ENCODE measurements around the gene OSBPL3.
A peak's percentile ranks its signal among the peaks of the same experiment; 100 is the strongest.

OSBPL3 gene

DNA sequence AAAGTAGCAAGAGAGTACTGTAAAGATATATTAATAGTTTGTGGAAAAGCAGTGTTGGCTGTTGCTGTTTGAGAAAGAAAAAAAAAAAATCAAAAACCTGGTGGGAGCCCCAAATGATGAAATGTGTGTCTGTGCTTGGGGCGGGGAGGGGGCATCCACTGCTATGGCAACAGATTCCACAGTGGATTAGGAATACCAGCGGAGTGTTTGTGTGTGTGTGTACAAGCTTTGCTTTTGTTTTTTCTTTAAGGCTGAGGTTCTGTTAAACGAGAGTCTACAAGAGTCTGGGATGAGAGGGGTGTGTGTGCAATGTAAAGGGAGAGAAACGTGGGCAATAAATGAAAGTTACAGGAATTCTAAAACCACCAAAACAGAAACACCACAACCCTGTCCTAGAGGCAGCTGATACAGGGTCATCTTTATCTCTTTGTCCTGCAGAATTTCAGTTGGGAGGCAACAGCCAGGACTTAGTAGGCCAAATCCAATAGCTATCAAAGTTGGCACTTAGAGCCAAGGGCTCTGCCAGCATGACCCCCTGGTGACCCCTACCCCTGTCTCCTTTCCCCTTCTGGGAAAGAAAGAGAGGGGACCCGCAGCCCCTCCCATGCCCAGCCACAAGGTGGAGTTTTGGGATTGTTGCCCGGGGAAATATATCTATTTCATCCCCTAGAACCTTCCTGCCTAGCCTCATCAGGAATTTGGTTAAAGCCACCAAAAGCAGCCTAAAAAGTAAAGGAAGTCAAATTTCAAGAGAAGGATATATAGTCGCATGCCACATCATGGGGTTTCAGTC is 85.4 kb downstream of the OSBPL3 start:
- no peak for DNase-seq (ENCODE audit: low read depth in 2 of 2)

DNA sequence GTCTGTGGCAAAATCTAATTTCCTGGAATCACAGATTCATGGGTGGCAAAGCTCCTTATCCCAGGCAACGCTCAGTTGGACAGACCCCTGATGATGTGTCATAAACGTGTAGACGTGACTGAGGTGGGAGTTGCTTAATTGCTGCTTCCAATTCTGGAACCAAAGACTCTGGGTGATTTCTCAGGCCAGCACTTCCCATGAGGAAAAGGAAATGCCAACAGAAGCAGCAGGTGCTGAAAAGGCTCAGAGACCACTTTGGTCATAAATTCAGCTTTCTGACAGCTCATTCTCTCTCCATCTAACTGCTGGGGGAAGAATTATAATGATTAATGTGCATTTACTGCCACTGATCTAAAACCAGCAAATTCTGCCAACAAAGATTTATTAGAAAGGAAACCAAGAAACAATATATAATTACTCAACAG is 88.7 kb downstream of the OSBPL3 start:
- no peak for DNase-seq (ENCODE audit: low read depth in 2 of 2)

DNA sequence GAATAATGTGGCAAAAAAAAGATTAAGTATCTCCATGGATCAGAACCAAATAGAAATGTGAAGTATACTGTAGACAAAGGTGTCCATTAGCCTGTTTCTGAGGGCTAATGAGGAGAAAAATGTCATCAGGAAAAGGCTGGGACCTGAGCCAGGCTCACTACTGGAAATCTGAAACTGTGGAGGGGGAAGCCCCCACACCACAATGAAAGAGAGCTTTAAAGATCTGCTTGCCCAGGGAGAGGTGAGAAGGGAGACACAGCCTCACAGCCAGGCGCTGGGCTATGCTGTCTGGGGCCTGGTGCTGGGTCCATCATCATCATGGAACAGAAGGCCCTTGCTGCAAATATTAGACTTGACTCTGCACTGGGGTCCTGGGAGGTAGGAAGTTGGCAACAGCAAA is 90.4 kb downstream of the OSBPL3 start:
- no peak for DNase-seq (ENCODE audit: low read depth in 2 of 2)

DNA sequence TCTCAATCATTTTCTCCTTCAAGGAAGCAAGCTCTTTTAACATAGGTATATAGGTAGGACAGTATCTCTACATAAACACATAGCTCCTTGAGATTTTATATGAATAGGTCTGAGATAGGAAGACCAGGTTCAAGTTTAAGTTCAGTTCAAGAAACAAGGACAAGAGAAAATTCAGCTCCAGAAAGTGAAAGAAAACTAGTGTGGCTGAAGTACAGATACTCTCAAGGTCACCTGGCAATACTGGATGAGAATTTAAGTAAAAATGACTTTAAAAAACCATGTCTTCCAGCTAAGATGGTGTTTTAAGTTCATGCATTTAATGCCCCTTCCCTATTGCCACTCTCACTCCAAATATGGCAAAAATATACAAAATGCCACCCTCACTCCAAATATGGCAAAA is 91.3 kb downstream of the OSBPL3 start:
- DNase-seq (ENCODE audit: low read depth in 2 of 2) = no peak

DNA sequence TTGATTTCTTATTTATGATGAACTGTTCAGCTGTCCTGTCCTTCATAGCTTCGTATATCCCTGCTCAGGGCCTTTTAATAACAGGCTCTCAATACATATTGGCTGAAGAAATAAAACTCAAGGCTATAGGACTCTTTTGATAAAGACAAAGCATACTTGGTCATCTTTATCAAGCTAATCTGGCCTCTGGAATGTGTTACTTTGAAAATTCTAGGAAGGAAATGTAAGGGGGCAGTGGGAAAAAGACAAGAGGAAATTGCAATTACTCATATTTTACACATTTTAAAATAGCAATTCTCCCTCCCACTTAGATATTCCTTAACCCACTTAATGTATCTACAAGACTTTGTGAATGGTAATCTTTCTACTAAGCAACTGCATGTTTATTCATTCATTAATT is 94.3 kb downstream of the OSBPL3 start:
- no peak for DNase-seq (ENCODE audit: low read depth in 2 of 2)

DNA sequence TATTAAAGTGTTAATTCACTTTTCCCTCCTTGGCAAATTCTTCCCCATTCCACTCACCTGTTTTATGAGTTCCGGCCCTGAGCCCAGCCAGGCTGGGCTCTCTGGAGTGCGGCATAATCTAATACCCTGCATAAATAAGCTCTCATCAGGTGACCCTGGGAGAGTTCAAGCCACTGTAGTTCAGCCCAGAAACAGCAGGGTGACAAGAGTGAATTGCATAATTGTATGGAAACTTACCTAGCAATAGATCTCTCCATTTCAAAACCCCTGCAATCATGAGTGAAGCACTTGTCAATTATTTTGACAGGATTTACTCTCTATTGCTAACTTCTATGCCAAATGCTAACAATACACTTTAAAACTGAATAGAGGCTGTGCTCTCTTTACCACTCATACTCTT is 94.7 kb downstream of the OSBPL3 start:
- DNase-seq (ENCODE audit: low read depth in 2 of 2) = no peak

DNA sequence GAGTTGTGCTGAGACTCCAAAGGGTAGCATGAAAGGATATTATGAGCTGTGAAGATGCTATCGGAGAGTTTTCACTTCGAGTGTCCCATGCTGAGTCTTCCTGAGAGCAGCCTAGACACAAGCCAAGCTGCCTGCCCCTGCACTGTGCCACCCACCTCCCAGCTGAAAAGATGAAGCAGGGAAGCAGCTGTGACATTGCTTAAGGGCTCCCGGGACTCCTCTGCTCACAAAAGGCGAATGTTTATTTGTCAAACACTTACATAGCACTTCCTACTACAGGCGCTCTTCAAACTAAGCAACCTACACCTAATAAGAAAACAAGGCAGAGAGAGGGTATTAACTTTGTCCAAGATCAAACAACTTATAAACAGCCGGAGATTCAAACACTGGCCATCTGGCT is 95.6 kb downstream of the OSBPL3 start:
- no peak for DNase-seq (ENCODE audit: low read depth in 2 of 2)

DNA sequence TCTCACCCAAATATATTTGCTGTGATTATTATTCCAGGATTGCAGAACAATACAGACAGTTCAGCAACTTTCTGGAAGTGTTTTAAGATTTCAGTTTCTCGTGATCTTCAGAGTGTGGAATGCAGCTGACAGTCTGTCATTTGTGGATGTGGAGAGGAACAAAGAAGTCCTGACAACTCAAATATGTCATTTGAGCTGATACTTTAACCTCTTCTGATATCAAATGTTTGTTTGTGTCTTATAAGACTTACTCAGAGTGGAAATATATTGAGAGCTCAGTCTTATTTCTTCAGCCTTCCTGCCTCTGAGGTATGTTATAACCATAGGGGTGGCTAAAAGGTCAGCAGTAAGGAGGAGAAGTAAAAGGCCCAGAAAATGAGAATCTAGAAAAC is 96.4 kb downstream of the OSBPL3 start:
- DNase-seq (ENCODE audit: low read depth in 2 of 2) = no peak

DNA sequence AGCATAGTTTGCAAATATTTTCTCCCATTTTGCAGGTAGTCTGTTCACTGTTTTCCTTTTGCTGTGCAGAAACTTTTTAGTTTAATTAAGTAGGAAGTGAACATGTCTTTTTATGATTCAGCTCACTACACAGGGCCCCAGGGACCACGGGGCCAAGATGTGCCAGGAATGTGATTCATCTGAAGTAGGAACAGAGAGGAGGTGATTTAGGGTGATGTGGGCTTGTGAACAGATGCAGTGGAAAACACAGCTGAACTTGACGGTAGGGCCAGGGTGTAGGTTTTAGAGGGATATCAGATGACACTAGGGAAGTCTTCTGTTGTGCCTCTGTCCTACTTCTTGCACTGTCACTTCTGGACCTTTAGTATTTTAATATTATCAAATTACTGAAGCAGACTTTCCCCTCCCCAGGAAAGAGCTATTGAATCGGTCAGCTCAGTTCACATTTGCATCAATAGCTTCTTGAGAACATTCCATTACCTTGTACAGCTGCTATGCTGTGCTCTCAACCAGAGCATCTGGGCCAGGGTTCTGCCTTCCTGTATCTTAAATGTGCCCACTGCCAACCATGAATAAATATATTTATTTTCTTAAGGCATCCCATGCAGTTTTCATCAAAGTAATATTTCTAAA is 96.9 kb downstream of the OSBPL3 start:
- DNase-seq (ENCODE audit: low read depth in 2 of 2) = peak; percentile 78 to 79

DNA sequence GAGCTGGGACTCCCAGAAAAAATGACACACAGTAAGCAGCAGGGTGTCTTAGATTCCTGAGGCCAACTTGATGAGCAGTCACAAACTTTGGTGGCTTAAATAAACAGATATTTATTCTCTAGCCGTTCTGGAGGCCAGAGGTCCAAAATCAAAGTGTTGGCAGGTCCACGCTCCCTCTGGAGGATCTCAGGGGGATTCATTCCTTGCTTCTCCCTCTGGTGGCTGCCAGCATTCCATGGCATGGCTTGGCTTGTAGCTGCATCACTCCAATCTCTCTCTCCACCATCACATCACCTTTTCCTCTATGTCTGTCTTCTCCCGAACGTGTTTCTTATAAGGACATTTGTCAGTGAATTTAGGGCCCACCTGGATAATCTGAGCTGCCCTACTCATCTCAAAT is 98.4 kb downstream of the OSBPL3 start:
- no peak for DNase-seq (ENCODE audit: low read depth in 2 of 2)

DNA sequence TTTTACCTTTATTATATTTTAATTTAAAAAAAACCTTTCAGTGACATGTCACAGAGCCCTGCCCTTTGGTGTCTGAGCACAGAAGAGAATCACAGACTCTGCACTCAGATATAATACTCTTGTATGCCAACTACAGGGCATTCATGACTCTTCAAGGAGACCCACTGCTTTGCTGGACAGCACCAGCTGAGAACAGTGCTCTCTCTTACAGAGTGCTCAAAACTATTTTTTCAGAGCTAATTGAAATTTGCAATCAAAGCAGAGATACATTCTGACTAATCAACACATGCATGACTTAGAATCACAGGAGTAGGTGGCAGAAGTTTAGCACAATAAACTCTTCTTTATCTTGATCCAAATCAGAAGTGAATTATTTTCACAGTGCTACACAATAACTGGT is 99.1 kb downstream of the OSBPL3 start:
- DNase-seq (ENCODE audit: low read depth in 2 of 2) = no peak

DNA sequence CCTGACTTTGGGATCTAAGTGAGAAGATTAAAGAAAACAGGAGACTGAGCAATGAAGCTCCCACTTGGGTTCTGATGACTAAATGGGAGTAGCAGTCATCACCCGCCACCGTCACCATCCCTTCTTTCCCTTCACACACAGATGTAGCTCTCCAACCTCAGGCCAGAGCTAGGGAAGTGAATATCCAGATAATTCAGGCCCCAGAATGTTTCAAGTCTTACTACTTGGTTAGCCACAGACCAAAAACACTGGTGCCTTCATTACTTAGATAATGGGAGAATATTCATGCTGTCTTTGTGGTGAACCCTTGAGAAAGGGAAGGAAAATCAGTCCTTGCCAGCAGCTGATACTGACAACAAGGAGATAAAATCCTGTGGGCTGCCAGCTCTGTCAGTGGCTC is 100.7 kb downstream of the OSBPL3 start:
- DNase-seq (ENCODE audit: low read depth in 2 of 2) = no peak

DNA sequence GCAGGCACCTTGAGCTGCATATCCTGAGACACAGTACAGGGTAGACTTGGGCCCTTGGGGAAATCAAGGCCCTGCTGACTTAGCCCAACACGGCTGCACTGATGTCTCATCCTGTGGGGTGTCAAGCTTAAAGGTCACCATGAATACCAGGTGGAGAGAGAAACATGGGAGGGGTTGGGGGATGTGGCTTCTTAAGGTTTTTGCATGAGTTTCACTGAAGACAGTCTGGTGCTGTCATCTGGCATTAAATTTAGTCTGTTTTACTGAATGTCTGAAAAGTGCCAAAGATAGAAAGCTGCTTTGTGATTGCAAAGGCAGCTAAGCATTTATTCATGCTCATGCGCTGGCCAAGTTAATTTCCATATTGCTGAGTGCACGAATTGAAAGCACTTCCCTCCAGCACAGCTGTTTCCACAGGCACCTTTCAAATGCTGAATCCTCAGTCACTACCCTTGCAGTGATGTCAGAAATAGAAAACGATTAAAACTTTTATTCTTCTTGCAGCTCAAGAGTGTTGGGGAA is 102.1 kb downstream of the OSBPL3 start:
- no peak for DNase-seq (ENCODE audit: low read depth in 2 of 2)

DNA sequence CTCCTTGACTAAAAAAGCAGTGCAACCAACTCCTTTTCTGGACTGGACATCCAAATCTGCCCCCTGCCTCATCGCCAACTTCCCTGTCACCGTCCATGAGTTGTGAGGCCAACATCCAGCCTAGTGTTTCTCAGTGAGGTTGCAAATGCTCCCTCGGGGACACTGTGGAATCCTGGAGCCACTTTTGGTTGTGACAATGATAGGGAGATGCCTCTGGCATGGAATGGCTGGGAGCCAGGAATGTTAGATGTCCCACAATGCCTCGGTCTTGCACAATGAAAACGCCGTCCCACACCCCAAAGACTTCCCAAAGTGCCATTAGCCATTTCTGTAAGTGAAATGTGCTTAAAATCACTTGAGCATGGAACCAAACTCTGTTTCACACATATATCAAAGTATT is 105.2 kb downstream of the OSBPL3 start:
- no peak for DNase-seq (ENCODE audit: low read depth in 2 of 2)

DNA sequence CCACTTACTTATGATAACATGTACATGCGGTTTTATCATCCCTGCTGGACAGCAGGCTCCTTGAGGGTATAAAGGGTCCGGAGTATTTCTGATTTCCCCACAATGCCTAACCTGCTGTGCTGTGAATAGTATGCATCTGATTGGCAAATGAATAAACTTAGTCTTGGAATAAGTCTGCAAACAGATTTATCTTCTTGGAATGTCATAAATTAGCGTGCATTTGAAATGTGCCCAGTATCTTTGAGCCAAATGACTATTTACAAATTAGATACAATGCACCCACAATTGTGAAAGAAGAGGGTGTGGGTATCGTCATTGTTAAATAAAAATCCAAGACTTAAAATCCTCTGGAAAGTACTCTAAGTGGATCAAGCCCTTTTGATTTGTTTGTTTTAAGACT is 106.0 kb downstream of the OSBPL3 start:
- no peak for DNase-seq (ENCODE audit: low read depth in 2 of 2)

DNA sequence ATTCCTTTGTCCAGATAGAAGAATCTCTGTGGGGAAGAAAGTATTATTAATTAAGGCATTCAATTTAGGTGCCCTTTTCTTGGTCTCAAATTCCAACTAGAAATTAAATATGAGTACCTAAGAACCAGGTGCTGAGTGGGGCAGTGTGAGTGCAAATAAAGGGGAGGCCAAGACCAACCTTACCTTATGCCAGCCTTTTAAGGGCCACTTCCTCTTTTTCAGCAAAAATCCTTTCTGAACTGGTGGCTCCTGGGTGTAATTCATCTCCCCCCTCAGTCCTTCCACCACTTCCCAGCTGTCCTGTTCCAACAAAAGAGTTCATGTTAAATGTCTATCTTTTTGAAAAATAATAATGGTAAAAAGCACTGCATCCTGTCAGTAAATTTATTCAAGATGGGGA is 108.2 kb downstream of the OSBPL3 start:
- no peak for DNase-seq (ENCODE audit: low read depth in 2 of 2)

DNA sequence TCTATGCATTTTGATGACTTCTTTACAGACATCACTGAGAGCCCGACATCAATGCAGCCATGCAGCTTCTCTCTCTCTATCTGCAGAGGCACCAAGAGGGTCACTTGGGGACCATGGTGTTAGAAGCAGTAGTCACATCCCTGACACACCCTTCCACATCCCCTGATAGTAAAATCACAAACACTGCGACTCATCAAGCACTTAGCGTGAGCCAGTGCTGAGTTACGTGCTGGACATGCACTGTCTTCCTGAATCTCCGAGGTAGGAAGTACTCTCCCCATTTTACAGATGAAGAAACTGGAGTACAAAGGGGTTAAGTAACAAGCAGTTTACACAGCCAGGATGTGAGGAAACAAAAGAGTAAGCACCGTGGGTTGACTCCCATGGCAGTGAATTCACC is 109.2 kb downstream of the OSBPL3 start:
- no peak for DNase-seq (ENCODE audit: low read depth in 2 of 2)

DNA sequence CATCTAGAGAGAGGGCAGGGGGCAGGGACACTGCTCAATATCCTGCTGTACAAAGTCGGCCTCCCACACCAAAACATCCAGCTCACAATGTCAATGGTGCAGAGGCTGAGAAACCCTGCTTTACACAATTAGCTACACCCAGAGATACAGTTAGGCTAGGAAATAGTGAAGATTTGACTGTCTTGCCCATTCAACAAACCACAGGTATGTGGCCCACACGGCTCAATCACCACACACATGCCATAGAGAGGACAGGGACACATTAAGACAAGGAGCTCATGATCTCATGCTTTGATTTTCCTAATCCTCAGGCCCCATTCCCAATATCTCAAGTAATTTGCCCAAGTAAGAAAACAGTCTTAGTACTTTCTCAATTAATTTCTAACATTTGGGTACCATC is 110.4 kb downstream of the OSBPL3 start:
- DNase-seq (ENCODE audit: low read depth in 2 of 2) = no peak

DNA sequence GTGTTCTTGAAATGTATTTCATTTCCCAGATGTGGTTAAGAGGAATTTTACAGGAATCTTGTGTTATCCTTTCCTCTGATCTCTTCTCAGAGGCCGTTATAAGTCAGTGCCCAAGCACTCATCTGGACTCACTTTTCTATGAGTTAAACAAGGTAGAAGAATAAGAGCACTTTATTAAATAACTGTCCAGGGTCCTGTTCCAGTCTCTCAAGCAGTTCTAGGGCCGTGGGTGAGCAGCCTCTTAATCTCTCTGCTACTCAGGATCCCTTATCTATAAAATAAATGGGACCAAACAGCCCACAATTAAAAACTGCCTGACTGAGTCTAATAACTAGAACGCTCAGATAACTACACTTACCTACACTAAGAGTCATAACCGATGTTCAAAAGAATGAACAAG is 111.2 kb downstream of the OSBPL3 start:
- DNase-seq (ENCODE audit: low read depth in 2 of 2) = no peak

DNA sequence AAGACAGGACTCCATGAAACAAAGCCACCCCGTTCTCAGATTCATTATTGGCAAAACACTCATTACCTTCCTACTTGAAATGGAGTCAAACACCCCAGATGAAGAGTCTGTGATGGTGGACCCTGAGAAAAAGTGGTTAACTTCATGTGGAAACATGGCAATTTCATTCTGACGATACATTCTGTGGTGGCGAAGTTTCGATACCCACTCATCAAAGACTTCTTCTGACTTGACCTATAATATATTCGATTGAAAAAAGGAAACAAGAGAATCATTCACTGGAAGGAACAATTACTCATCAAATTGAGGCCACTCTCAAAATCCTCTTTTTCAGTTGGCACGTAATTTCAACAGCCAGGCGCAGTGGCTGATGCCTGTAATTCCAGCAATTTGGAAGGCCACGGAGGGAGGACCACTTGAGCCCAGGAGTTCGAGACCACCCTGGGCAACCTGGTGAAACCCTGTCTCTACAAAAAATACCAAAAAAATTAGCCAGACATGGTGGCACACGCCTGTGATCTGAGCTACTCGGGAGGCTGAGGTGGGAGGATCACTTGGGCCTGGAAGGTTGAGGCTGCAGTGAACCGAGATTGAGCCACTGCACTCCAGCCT is 113.9 kb downstream of the OSBPL3 start:
- DNase-seq (ENCODE audit: low read depth in 2 of 2) = no peak

DNA sequence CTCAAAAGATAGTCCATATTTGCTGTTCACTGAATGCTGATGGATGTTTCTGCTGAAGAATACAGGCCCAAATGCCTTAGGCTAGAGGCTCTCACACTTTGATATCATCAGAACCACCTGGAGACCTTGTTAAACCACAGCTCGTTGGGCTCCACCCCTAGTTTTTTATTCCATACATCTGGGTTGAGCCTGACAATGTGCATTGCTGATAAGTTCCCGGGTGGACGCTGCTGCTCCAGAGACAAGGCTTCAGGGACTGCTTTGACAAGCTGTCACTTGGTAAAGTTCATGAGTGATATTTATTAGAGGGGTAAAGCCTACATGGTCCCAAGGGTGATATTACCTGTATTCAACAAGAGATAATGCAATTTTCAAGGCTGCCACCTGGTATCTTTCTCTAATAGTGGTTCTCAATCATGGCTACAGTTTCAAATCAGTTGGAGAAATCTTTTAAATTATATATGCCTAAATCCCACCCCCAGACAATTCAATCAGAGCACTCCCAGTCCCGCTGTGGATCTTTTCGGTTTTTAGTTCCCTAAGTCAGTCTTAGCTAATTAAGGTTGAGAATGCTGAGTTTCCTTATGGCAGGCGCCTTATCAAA is 115.7 kb downstream of the OSBPL3 start:
- DNase-seq (ENCODE audit: low read depth in 2 of 2) = no peak

DNA sequence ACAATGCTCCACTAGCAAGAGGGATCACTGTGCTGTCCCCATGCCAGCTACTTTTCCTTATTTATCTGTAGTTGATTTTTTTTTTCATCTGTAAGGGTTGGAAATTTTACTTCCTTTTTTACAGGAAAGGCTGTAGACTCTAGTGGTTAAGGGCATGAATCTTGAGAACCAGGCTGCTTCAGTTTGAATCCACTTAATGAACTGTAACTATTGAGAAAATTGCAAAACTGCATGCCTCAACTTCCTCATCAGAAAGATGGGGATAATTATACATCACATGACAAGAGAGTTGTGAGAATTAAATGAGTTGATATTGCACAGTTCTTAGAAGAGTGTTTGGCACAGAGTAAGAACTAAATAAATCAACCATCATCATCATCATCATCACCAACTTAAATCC is 116.4 kb downstream of the OSBPL3 start:
- no peak for DNase-seq (ENCODE audit: low read depth in 2 of 2)

DNA sequence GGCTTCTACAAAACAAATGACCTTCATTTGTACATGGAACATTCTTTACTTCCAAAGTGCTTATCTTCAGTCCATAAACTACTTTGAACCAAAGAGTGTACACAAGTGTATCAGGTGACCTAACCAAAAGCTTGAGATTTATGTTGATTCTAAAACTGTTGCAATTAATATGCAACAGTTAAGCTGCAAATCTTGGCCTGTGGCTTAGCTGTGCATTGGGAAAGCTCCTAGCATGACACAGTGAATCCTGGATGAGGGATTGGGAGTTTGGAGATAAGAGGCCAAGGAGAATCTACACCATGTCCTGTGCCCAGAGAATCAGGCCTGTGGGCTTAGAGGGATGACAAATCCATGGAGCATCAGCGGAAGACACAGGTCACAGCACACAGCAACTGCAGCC is 117.5 kb downstream of the OSBPL3 start:
- no peak for DNase-seq (ENCODE audit: low read depth in 2 of 2)
